Measurements from ENCODE around the gene MOXD1. TPM values are rescaled to one million over a fixed set of nuclear protein-coding genes. Genes with fewer than 3 reads are reported as not detected.

MOXD1 gene
- total and polyA plus RNA-seq, 2 of the 8 experiments (the other 6 are each of a cell fraction or from before 2014, with no cell fraction given) = 1.6 to 3.5 TPM

DNA sequence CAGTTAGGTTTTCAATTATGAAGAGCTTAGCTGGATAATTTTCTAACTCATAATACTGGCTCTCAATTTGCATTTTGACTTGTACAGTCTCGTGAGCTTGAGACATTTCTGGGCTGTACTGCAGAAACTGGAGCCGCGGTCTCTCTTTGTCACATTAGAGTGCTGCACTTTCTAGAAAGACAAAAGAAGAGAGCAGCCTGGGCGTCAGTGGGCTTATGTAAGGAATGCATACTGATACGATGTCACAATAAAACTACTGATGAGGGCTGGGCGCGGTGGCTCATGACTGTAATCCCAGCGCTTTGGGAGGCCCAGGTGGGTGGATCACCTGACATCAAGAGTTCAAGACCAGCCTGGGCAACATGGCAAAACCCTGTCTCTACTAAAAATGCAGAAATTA, 120.8 kb downstream of the MOXD1 start:
- no peak overlapping the region for H3K4me3 ChIP-seq (ENCODE audit: extremely low read depth in 1 of 4, insufficient read depth in 2 of 4, low read depth in 3 of 4, low read length in 4 of 4)
- no peak overlapping the region for H2BK5ac ChIP-seq (ENCODE audit: low read depth, low read length)
- DNase-seq (ENCODE audit: low read depth in 1 of 2, low spot score in 2 of 2) (no peak), FAIRE-seq (no peak)
- no peaks in the 10 kb centered on the region for H3K9me3 ChIP-seq (ENCODE audit: insufficient read depth in 2 of 2, low read depth in 1 of 2, low read length in 1 of 2)
- H3K27ac ChIP-seq (ENCODE audit: low read depth, low read length) = no peak overlapping the region
- H3K36me3 ChIP-seq (ENCODE audit: control insufficient read depth in 2 of 4, insufficient read depth in 4 of 4, low read length in 3 of 4) = no peaks in the 10 kb centered on the region
- ChIA-PET POLR2A (ENCODE audit: partially characterized antibody) (interaction anchor here (0.8 to 0.9 kb wide), 2 partner anchors 17 to 183 kb away, joined by 3 read pairs; no protein-coding TSS in a partner anchor), CTCF (ENCODE audit: partially characterized antibody) (interaction anchor here (0.5 to 4.8 kb wide), 89 partner anchors 11 to 1447 kb away, joined by 3 to 280 read pairs (median 5); partner anchors contain the start of genes MED23, SLC18B1 and STX7)
- H3K4me1 ChIP-seq (replicated peaks in 1 of 4; ENCODE audit: control insufficient read depth in 3 of 4, insufficient read depth in 4 of 4, low read length in 3 of 4) = no peaks in the 10 kb centered on the region
- H2BK12ac ChIP-seq (ENCODE audit: low read depth, low read length) = no peak overlapping the region
- no peak overlapping the region for H4K91ac ChIP-seq (replicated peaks; ENCODE audit: insufficient read length, low read length)
- H3K79me1 ChIP-seq (ENCODE audit: low read depth, low read length) = no peaks in the 10 kb centered on the region
- H3K27me3 ChIP-seq (replicated peaks in 1 of 4; ENCODE audit: control insufficient read depth in 3 of 4, extremely low read depth in 1 of 4, insufficient read depth in 3 of 4, low read length in 3 of 4) = no peaks in the 10 kb centered on the region
- no peak overlapping the region for H3K18ac ChIP-seq (ENCODE audit: extremely low read depth, low read length)
- H2BK15ac ChIP-seq (ENCODE audit: low read length) = no peak overlapping the region
- no peak overlapping the region for H3K23ac ChIP-seq (ENCODE audit: insufficient read length)
- no peak overlapping the region for H2BK20ac ChIP-seq (ENCODE audit: low read length)
- H3K4me2 ChIP-seq (ENCODE audit: insufficient read depth in 1 of 2, low read depth in 2 of 2, low read length in 2 of 2) = no peak overlapping the region
- H3K79me2 ChIP-seq (ENCODE audit: control insufficient read depth in 1 of 2, insufficient read depth in 2 of 2, low read length in 2 of 2) = no peaks in the 10 kb centered on the region
- no peak overlapping the region for H2AFZ ChIP-seq (ENCODE audit: low read length)
- no peak overlapping the region for H3K9ac ChIP-seq (replicated peaks in 1 of 4; ENCODE audit: extremely low read depth in 1 of 4, low read depth in 3 of 4, low read length in 3 of 4)
- WGBS, 2 experiments (ENCODE audit: extremely low coverage in 1 of 2, insufficient coverage in 1 of 2, insufficient read length in 1 of 2, insufficient replicate concordance in 2 of 2, low coverage in 1 of 2, low lambda C conversion rate in 2 of 2, missing lambda C conversion rate in 1 of 2) = 84% methylated on average over 8 of the region's 8 CpGs; no CpG with 5 or more reads in 1 of the 2 experiments
- no peak overlapping the region for H2BK120ac ChIP-seq (replicated peaks; ENCODE audit: low read depth, low read length)
- no peak overlapping the region for H3K14ac ChIP-seq (ENCODE audit: insufficient read length)
- no peak overlapping the region for H4K5ac ChIP-seq (ENCODE audit: insufficient read length, low read depth, low read length)
- no peak overlapping the region for H2AK5ac ChIP-seq (ENCODE audit: low read depth, low read length)
- no peak overlapping the region for H3K56ac ChIP-seq (replicated peaks; ENCODE audit: insufficient read length, low read depth, low read length)
- no peaks in the 10 kb centered on the region for H3K23me2 ChIP-seq (ENCODE audit: low read depth, low read length)
- H4K8ac ChIP-seq (ENCODE audit: extremely low read depth, insufficient read depth, low read length) = no peak overlapping the region
- no peak overlapping the region for H3K4ac ChIP-seq (replicated peaks; ENCODE audit: insufficient read length, low read depth, low read length)
- no peaks in the 10 kb centered on the region for H4K20me1 ChIP-seq (replicated peaks in 1 of 2; ENCODE audit: control insufficient read depth in 1 of 2, insufficient read depth in 2 of 2, low read length in 2 of 2)
- TF ChIP-seq CBX8 (IDR thresholded peaks at IDR 0.05; ENCODE audit: borderline replicate concordance, low read depth, low read length) (no peak), PHF8 (conservative IDR thresholded peaks at IDR 0.05; ENCODE audit: low read depth, low read length) (no peak), TBP (IDR thresholded peaks at IDR 0.05; ENCODE audit: low read depth, low read length) (no peak), FOSL1 (IDR thresholded peaks at IDR 0.05; ENCODE audit: insufficient read depth, low read depth, low read length) (no peak), EGR1 (IDR thresholded peaks at IDR 0.05; ENCODE audit: borderline replicate concordance, low read depth, low read length) (no peak), CTCF (IDR thresholded peaks at IDR 0.05; ENCODE audit: control extremely low read depth in 1 of 3, insufficient read depth in 1 of 3, low read depth in 1 of 3, low read length in 3 of 3) (no peak), YY1 (IDR thresholded peaks at IDR 0.05; ENCODE audit: low read depth, low read length) (no peak), HDAC2 (IDR thresholded peaks at IDR 0.05; ENCODE audit: borderline replicate concordance in 1 of 2, low read depth in 2 of 2, low read length in 2 of 2) (no peak), SIX5 (IDR thresholded peaks at IDR 0.05; ENCODE audit: low read depth, low read length) (no peak), BRCA1 (IDR thresholded peaks at IDR 0.05; ENCODE audit: low read depth, low read length) (no peak), SRF (IDR thresholded peaks at IDR 0.05; ENCODE audit: low read depth, low read length) (no peak), POLR2AphosphoS5 (IDR thresholded peaks at IDR 0.05; ENCODE audit: low read depth, low read length) (no peak)
